DMS53 (cell line): ENCODE results near the gene INSIG1.

Source experiments
- DNase-seq: peaks from one replicate; lab custom pipeline; 2025; lab: John Stamatoyannopoulos, UW

The INSIG1 gene

DNA sequence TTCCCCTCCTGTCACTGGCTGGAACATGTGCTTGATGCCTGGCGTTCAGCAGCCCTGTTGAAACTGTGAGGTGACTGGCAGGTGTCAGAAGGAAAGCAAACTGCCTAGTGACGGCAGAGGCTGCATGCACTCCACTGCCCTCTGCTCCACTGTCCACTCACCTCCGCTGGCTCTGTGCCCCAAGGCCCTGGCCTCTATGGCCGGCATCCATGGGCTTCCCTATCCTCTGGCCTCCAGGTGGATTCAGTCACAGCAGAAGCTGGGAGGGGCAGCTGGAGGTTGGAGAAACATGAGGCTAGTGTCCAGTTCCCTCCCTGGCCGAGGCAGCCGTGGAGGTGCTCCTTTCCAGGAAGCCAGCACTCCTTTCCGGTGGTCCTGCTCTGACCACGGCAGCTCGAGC lies 31.2 kb upstream of the INSIG1 start:
- no peak for DNase-seq

DNA sequence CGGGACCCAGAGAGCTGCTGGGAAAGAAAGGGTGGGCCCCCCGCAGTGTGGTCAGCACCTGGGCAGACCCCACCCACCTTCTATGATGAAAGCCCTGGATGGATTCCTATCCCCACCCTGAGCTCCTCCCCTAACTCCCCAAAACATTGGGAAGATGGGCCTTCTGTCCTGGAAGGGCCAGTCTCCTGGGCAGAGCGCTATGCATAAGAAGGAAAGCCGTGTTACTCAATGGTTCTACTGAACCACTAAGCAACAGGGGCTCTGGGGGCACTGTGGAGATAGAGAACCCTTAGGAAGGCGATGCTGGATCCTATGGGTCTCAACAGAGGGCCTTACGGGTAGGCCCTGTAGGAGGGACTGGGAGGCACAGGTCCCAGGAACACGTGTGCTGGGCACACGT lies 30.7 kb upstream of the INSIG1 start:
- no peak for DNase-seq

DNA sequence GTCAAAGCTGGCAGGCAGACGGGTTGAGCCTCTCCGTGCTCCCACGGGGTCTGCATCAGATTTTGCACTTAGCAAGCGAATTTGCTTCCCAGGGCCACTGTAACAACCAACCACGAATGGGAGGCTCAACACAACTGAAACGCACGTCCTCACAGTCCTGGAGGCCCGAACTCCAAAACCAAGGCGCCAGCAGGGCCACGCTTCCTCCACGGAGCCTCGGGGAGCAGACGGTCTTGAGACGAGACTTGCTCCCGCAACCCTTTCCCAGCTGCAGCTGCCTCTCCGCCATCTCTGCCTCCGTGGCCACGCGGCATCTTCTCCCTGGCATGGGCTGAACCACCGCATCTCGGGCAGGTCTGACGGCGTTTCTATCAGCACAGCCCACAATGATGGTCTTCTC lies 30.2 kb upstream of the INSIG1 start:
- DNase-seq = no peak

DNA sequence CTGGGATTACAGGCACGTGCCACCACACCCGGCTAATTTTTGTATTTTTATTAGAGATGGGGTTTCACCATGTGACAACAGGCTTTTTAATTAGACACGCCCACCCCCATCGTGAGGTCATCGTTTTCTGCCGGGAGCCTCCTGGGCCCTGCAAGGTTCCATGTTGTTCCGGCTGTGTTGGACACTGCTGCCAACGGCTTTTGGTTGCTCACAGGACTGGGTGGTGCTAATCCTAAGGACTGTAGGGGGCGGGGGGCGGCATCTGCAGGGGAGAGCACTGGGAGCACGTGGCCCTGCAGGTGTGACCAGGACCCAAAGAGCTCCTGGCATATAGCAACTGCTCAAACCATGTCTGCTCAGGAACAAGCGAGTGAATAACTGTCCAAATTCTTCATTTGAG lies 29.5 kb upstream of the INSIG1 start:
- DNase-seq = no peak

DNA sequence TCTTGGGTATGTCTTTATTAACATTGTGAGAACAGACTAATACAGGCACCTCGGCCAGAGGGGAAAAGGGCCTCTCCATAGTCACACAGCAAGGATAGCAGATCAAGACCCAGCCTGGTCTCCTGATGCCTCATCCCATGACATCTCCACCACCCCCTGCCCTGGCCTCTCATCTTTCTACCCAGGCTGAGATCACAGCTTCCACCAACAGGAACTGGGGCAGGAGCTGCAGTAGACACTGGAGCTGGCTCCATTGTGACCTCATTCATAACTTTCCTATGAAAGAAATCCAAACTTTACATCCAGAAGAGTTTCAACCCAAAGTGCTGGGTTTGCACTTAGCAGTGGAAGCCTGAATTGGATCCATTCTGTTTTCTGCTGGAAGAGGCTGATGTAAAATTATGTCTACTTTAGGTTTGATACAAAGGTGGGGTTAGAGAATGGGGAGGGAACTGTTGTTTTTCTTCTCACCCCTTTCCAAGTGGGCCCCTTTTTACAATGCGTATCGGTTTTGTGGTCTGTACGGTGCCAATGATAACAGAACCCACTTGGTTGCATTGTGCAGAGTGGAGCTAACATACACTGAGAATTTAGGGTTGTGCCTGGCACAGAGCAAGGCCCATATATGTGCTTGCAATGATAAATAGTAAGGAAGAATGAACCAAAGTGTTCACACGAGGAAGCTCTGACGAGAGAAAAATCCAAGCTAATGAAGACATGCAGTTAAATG lies 28.6 kb upstream of the INSIG1 start:
- DNase-seq = no peak

DNA sequence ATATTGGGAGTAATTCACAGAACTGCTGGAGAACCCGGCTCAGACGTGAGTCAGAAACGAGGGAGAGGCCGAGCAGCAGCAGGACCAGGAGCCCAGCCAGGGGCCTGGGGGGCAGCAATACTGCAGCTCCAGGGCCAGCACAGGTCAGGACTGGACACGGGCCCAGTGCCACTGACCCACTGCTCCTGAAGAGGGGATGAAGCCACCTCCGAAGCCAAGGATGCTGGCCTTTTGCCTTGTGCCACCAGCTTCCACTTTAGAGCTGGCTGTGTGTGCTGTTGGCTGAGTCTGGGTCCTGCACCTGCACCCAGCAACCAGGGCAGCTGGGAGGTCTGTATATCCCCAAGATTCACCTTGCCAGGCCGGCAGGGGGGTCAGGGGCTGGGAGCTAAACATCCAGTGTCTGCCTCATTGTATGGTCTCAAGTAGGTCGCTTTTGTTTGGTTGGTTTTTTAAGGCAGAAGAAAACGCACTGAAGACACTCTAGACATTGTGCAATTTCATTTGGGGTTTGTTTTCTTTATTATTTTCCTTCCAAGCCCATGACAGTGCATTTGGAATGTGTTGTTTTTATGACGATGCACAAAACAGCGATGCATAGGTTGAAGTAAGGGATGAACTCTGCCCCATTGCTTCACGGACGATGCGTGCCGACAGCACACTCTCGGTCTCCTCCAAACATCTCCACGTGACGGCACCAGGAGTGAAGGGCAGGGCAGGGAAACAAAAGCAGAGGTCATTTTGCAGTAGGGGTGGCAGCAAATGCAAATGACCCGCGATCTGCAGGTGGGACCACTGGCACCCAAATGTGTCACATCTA lies 27.7 kb upstream of the INSIG1 start:
- no peak for DNase-seq

DNA sequence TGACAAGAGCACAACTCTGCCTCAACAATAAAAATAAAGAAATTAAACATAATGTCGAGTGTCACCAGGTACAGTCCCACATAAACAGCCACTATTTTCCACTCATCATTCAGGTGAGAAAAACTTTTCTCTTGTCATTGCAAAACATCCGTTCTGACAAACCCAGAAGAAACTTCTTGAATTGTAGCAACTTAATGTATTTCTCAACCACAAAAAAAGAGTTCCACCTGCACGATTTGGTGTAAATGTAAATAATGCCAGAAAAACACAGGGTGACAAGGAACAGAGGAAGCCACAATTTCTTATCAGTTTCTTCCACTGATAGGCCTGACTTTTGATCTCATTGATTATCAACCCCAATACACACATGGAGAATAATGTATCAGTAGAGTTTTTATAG lies 26.8 kb upstream of the INSIG1 start:
- no peak for DNase-seq

DNA sequence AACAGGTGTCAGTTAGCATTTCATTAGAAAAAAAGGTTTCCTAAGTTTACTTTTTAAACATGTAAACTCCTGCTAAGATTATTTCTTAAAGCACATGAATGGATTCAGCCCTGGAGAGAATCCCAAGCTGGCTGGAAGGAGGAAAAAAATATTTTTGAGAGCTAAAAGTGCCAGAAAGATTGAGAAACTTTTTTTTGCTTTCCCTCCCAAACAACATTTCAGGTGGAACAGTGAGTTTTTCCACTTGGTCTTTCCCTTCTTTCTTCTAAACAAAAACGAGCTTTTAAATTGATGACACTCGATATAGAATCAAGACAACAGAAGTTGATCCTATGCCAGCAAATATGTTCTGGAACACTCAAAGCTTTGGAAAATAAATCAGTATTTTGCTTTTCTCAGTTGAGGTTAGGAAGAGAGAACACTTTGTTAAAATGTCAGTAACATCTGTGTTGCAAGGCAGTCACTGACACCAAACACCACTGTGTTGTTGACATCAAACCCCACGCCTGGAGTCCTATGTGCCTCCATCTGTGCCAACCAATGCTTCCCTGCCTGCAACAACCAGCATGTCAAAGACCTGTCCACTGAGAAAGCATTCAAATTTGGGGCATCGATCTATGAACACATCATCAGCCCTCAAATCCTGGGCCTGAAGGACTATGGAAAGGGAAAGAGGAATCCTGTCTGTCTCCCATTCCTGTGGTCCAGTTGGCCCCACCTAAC lies 22.9 kb upstream of the INSIG1 start:
- DNase-seq = no peak

DNA sequence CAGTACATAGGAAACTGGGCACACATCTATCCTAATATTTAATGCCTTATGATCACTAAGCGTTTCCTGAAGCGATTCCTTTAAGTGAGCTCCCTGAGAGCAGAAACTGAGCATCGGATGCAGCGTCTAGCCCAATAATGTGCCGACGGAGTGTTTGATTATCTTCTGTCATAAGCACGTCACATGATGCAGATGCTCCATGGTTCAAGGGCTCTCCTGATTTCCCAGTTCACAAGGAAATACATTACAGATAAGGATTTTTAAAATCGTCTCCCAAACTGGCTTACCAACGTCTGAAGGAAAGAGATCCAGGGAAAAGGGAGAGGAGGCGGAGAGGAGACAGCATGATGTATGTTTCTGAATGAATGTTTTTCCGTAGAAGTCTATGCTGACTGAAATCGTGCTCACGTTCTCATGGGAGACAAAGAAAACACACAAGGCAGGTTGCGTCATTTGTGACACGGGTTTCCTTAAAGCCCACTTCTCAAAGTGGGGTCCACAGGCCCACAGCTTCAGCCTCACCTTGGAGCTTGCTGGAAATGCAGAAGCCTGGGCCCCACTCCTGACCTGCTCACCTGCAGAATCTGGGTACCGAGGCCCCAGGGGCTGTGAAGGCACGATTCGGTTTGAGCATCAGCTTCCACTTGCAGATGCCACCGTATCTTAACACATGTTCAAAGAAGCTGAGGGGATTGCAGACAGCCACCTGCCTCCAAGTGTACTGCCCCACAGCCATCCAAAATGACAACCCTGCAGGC lies 21.5 kb upstream of the INSIG1 start:
- no peak for DNase-seq

DNA sequence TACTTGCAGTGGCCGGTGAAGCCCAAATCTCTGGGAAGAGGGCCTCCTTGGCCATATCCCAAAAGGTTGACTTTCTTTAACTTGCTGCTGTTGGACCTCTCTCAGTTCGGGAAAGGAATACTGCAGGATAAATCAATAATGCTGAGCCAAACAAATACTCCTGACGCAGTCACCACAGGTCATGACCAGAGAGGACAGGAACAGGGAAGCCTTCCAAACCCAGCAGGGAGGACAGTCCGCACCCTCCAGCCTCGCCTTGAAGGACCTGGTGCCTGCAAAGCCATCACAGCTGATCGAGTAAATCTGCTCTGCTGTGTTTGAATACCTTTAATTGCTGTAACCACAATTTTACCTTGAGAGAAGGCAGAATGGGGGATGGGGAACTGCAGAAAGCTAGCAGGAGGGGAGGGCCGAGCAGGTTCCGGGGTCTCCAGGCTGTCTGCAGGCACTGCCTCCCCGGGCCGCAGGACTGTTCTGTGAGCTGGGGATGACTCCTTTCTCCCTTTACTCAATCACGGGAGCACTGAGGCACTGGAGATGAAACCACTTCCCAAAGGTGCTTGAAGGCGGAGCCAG lies 20.8 kb upstream of the INSIG1 start:
- no peak for DNase-seq

DNA sequence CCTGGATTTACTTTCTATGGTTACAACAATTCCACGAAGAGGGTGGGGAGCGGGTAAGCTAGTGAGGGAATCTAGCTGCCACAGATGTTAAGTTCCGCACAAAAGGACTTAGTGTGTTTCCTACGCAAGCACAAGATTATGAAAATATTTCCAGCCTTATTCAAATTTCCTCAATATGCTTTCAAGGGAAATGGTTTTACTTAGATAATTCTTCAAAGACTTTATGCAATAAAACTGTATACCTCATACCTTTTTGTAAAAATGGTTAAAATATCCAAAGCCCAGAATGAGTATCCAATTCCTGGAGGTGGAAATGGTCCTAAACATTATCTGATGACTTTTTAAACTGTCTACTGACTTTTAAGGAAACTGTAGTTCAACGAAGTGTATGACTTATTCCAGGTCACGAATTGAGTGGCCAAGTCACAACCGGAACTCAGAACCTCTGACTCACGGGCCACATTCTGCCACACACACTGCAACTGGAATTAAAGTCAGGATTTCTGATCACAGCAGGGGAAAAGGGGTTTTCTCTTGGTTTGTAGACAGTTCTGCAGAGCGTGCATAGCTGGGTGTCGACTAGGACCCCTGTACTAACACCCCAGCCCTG lies 20.2 kb upstream of the INSIG1 start:
- DNase-seq = no peak

DNA sequence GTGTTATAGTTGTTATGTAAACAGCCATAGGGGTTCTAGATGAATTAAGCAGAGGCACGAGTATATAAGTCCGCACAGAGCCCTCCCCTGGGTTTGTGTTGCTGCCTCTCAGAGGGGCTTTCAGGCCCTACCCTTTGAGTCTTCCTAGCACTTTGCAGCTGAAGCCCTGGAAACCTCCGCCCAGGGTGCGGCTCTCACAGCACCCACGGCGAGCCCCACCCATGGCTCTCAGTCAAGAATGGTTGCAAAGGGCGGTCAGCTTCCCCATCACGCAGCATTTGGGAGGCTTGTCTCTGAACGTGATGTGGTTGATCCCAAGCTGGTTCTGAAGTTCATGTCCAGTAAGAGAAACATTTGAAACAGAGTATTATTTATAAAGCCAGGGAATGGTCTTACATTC lies 18.8 kb upstream of the INSIG1 start:
- DNase-seq = no peak

DNA sequence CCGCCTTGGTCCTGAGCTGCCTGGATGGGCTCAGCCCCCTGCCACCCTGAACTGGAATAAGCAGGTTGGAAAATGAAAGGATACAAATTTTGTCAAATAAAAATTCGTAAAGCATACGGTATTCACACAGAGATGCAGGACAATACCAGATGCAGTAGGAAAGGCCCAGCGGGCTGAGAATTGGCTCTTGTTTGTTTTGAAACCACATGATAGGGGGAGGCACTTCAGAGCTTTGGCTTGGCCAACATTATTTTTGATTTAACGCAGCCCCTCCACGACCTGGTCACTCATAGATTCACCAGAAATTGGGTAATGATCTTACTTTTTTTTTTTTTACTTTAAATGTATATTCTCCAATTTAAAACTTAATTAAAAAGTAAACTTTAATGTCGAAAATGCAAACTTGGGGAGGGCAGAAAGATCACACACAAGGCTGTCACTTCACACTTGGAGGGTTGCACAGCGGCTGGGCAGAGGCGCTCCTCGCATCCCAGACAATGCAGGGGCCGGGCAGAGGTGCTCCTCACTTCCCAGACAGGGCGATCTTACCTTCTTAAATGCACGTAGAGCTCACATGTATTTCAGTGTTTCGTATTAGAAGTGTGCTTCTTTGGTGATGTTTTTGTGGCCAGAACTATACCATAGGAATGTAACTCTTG lies 17.8 kb upstream of the INSIG1 start:
- DNase-seq = no peak

DNA sequence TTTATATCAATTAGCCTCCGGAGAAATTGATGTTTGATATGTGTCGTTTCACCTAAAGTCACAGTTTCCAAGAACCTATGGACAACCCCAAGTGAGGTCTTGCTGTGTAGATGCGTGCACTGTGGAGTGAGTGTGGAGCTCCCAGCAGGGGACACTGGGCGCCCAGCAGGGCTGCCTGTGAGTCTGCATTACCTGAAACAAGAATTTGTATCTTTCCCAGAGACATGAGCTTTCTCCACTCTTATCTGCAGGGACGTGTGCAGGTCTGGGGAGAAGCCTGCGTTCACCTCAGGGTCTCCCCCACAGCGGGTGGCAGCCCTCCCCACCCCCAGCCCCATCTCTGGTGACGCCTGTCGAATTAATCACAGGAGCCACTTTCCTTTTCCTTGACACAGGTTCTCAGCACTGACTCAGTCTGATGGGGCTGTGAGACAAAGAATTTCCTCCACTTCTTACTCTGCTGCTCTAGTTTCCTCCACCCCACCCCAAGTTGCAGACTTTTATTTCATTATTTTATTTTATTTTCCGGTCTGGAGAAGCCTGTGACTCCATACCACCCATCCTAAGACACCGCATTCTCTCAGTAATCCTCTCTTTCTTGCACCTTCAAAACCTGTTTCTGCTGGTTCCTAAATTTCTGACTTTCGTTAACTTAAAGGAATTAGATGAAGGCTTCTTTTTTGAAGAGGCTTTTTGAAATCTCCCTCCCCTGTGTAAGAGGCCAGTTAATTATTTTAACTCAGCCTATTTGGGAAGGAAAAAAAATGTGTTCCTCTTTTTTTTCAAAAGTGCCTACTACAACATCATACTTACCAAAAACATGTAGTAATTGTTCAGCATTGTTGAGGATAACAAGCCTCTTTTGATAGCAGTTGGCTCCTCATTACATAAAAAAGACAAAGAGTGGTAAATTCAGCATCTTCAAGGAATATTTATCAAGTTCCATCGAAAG lies 17.0 kb upstream of the INSIG1 start:
- no peak for DNase-seq

DNA sequence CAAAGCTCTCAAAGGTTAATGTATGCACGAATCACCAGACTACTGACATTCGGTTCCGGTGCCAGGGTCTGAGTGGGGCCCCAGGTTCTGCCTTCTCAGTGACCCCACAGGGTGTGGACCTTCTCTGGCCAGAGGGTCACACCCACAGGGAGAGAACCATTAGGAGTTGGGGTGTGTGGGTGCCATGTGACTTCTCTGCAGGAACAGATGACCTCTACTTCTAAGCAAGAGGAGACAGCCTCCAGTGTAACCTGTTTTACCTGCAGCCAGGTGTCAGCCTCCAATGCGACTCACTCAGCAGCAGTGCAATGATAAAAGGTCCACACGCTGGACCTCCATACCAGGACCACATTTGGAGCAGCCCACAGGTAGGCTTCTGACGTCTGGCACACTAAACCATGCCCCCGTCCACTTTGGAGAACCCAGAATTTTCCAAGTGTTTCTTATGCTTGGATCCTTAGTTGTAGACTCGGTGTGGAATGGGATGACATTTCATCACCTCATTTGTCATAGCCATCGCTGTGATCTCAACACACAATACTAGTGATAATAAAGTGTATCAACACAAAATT lies 16.2 kb upstream of the INSIG1 start:
- no peak for DNase-seq

DNA sequence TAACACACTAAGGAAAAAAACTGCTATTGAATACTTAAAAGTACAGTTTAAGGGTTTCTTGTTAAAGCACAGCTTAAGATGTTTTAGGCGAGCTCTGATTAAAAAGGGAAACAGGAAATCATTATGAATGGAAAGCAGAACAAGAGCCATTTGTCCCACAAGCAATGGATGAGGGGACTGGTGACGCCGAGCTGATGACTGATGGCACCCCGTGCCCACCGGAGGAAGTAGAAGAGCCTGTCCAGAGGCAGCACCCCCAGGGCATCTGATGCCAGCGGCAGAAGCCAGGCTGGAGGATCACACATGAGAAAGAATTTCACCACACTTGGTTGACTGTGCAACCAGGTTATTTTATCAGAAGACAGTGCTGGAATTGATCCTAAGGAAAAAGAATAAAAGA lies 15.0 kb upstream of the INSIG1 start:
- DNase-seq = no peak

DNA sequence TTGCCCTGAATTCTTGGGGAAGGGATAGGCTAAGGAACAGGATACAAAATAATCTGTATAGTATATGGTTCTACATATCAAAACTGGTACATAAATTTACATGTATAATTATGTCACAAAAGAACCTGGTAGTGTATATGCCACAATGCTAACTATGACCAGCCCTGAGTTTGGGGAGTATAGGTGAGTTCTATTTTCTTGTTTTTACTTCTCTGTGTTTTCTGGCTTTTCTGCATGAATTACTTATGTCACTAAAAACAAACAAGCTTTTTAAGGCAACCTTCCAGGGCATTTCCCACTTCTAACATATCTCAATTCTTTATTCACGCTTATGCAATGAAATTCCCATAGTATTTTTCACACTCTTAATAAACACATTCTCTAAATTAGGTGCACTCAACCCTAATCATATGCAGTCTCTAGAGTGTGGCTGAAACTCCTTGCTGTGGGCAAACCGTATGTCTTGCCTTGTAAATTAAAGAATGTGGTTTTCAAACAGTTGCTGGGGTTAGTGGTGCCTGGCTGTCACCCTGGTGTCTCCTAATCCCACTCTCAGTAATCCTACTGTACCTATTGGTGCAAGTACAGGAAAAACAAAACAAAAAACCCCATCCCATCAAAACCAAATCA lies 14.0 kb upstream of the INSIG1 start:
- no peak for DNase-seq

DNA sequence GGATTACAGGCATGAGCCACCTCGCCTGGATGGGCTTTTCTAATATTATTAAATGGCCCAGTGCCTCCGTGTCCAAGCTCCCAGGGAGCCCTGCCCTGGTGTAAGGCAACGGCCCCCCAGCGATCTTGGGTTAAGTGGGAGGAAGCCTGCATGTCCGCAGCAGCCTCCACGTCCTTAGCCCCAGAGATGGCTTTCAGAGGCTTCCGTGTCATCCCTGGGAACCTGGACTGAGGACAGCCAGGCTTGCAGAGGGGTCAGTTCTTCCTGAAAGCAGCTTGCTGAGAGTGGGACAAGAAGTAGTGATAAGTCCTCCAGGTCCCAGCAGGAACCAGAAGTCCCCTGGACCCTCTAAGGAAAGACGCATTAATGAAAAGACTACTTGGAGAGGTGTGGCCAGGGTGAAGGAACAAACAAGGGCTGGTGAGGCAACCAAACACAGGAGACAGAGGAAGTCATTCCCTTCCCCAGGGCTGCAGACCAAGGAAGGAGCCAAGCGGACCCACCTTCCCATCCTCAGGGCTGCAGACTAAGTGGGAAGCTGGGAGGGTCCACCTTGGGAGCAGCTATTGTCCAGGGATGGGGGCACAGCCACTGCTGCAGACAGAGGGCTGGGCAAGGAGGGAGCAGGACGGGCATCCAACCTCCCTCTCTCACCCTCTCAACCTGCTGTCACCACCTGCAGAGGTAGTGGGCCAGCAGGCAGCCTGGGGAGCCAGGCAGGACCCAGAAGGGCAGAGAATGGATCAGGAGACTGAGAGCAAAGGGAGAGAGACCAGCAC lies 13.0 kb upstream of the INSIG1 start:
- DNase-seq = no peak
